SK-N-SH (cell line): ENCODE measurements around the gene NCS1. TPM values are rescaled to one million over a fixed set of nuclear protein-coding genes. Genes with fewer than 3 reads are reported as not detected.
A peak's percentile ranks its signal among the peaks of the same experiment; 100 is the strongest.

Experiments
- CTCF ChIA-PET: fragments of 300-600, 350-600 bp; formaldehyde crosslinking; extraction: SDS; loops from one replicate; lab custom pipeline; 2021; lab: Yijun Ruan, JAX
- POLR2A ChIA-PET: fragments of 350-600 bp; sonication (Branson Sonifier 250); formaldehyde crosslinking; extraction: SDS; loops from one replicate; lab custom pipeline; 2020; ENCODE audit warnings: antibody characterized with exemption, inconsistent platforms; lab: Yijun Ruan, JAX
- DNase-seq: peaks from one replicate; pipeline ENCODE4 v3.0.0; 2012
- H2AFZ ChIP-seq: fragments of 200-600 bp; sonication (generic); 2 replicates; pipeline ENCODE4 v1.8.1; 2016; ENCODE audit warnings: antibody characterized with exemption, mild to moderate bottlenecking, low read depth
- H3F3A ChIP-seq: fragments of 200-600 bp; sonication (generic); replicated peaks from 2 replicates; pipeline ENCODE3; 2016; ENCODE audit warnings: antibody characterized with exemption, mild to moderate bottlenecking; ENCODE audit not compliant: insufficient read depth
- H3K27ac ChIP-seq, 2 experiments: fragments of 200-500 bp in 1 of 2; fragments of 200-600 bp in 1 of 2; sonication (Bioruptor generic) in 1 of 2; sonication (generic), shearing (Covaris generic) in 1 of 2; 2 replicates each; pipeline versions ENCODE4 v1.5.1 to v1.6.1; 2014 to 2016; ENCODE audit warnings: low read depth in 2 of 2, inconsistent platforms in 1 of 2, low read length in 1 of 2, mild to moderate bottlenecking in 1 of 2, mixed read lengths in 1 of 2
- H3K27me3 ChIP-seq: fragments of 200-600 bp; sonication (generic), shearing (Covaris generic); 2 replicates; pipeline ENCODE4 v1.6.1; 2016; ENCODE audit warnings: mixed run types; ENCODE audit not compliant: insufficient read depth
- H3K36me3 ChIP-seq, 2 experiments: fragments of 200-500 bp in 1 of 2; fragments of 200-600 bp in 1 of 2; sonication (Bioruptor generic) in 1 of 2; sonication (generic) in 1 of 2; replicated peaks in 1 of 2; 2 replicates each; pipeline versions ENCODE3 to v1.5.1; 2014 to 2016; ENCODE audit warnings: low read length in 1 of 2, mild to moderate bottlenecking in 1 of 2; ENCODE audit not compliant: insufficient read depth in 2 of 2, control insufficient read depth in 1 of 2
- H3K4me1 ChIP-seq, 2 experiments: fragments of 200-500 bp in 1 of 2; fragments of 200-600 bp in 1 of 2; sonication (Bioruptor generic) in 1 of 2; sonication (generic), shearing (Covaris generic) in 1 of 2; 2 replicates each; pipeline versions ENCODE4 v1.5.1 to v1.6.1; 2014 to 2016; ENCODE audit warnings: low read depth in 1 of 2, low read length in 1 of 2, mixed run types in 1 of 2; ENCODE audit not compliant: insufficient read depth in 2 of 2, control insufficient read depth in 1 of 2
- H3K4me2 ChIP-seq: fragments of 200-600 bp; sonication (generic), shearing (Covaris generic); 2 replicates; pipeline ENCODE4 v1.6.1; 2017; ENCODE audit warnings: mixed run types
- H3K4me3 ChIP-seq, 2 experiments: fragments of 200-500 bp in 1 of 2; fragments of 200-600 bp in 1 of 2; sonication (Bioruptor generic) in 1 of 2; sonication (generic), shearing (Covaris generic) in 1 of 2; 2 replicates each; pipeline versions ENCODE4 v1.5.1 to v1.8.1; 2014 to 2016; ENCODE audit warnings: low read depth in 2 of 2, inconsistent platforms in 1 of 2, low read length in 1 of 2, mild to moderate bottlenecking in 1 of 2, mixed read lengths in 1 of 2, moderate library complexity in 1 of 2
- H3K79me2 ChIP-seq: fragments of 200-600 bp; sonication (generic); 2 replicates; pipeline ENCODE4 v1.8.1; 2017; ENCODE audit warnings: mild to moderate bottlenecking; ENCODE audit not compliant: insufficient read depth
- H3K9ac ChIP-seq: fragments of 200-600 bp; sonication (generic); 2 replicates; pipeline ENCODE4 v1.6.1; 2017; ENCODE audit warnings: mixed run types
- H3K9me2 ChIP-seq: fragments of 200-600 bp; sonication (generic); 2 replicates; pipeline ENCODE4 v1.6.1; 2017; ENCODE audit warnings: mixed run types
- H3K9me3 ChIP-seq: fragments of 200-600 bp; sonication (generic); 2 replicates; pipeline ENCODE4 v1.6.1; 2017; ENCODE audit warnings: mixed run types, mild to moderate bottlenecking, moderate library complexity
- H4K20me1 ChIP-seq: fragments of 200-600 bp; sonication (generic); 2 replicates; pipeline ENCODE4 v1.6.1; 2017; ENCODE audit warnings: mild to moderate bottlenecking, mixed run types; ENCODE audit not compliant: insufficient read depth
- CTCF ChIP-seq: fragments of 200-600 bp; sonication (generic); IDR thresholded peaks from 2 replicates; pipeline ENCODE4 v1.6.1; 2017; ENCODE audit warnings: antibody characterized with exemption, mild to moderate bottlenecking, moderate library complexity
- EZH2phosphoT487 ChIP-seq: fragments of 200-600 bp; sonication (generic); IDR thresholded peaks from 2 replicates; pipeline ENCODE4 v1.6.1; 2017; ENCODE audit warnings: low read depth, mixed run types, mild to moderate bottlenecking, antibody characterized with exemption, moderate library complexity, borderline replicate concordance
- FOSL2 ChIP-seq: IDR thresholded peaks from 2 replicates; pipeline ENCODE4 v1.4.0; 2012; ENCODE audit warnings: low read depth, mild to moderate bottlenecking, moderate library complexity, borderline replicate concordance
- FOXM1 ChIP-seq: IDR thresholded peaks from 2 replicates; pipeline ENCODE4 v1.4.0; 2012; ENCODE audit warnings: low read depth, mild to moderate bottlenecking
- MAX ChIP-seq: IDR thresholded peaks from 2 replicates; pipeline ENCODE4 v1.4.0; 2012; ENCODE audit warnings: low read depth
- NRF1 ChIP-seq: IDR thresholded peaks from 2 replicates; pipeline ENCODE4 v1.6.1; 2012; ENCODE audit warnings: low read depth, mild to moderate bottlenecking, low read length
- PBX3 ChIP-seq: IDR thresholded peaks from 2 replicates; pipeline ENCODE4; 2012
- RAD21 ChIP-seq: IDR thresholded peaks from 2 replicates; pipeline ENCODE4 v1.6.1; 2012; ENCODE audit warnings: mild to moderate bottlenecking, low read length
- REST ChIP-seq: IDR thresholded peaks from 2 replicates; pipeline ENCODE4 v1.6.1; 2012; ENCODE audit warnings: mild to moderate bottlenecking, low read depth, low read length, moderate library complexity
- RFX5 ChIP-seq: IDR thresholded peaks from 2 replicates; pipeline ENCODE4 v1.6.1; 2012; ENCODE audit warnings: mild to moderate bottlenecking, improper control_type of control experiment, low read length
- SIN3A ChIP-seq: IDR thresholded peaks from 2 replicates; pipeline ENCODE4 v1.6.1; 2012; ENCODE audit warnings: low read depth, mild to moderate bottlenecking, low read length, moderate library complexity, borderline replicate concordance
- SMC3 ChIP-seq: IDR thresholded peaks from 2 replicates; pipeline ENCODE4 v1.6.1; 2012; ENCODE audit warnings: low read depth, low read length, improper control_type of control experiment
- TCF12 ChIP-seq: IDR thresholded peaks from 2 replicates; pipeline ENCODE4 v1.4.0; 2012
- ZBTB33 ChIP-seq: IDR thresholded peaks from 2 replicates; pipeline ENCODE4 v1.4.0; 2012; ENCODE audit warnings: low read depth, borderline replicate concordance
- WGBS: methylation state at CpG from one replicate; pipeline ENCODE4 v1.1.6; 2017; ENCODE audit warnings: low lambda C conversion rate; 5-methylcytosine and 5-hydroxymethylcytosine counted together
- polyA plus RNA-seq, 3 experiments: library from polyadenylated mRNA; depleted of rRNA; stranded (reverse); fragments of >200 nt; gene quantifications; 2 replicates each; pipeline ENCODE4 v1.2.3, GENCODE V29; 2012

Gene NCS1
- polyA plus RNA-seq, 1 of the 3 experiments (the other 2 are of a cell fraction) = 40.6 TPM

GRCh38 chr9:130217838-130218237 is 45.6 kb downstream of the NCS1 start:
- Histone ChIP-seq H2AFZ (no peak overlapping the region), H3K36me3 (peaks cover 0 to 7% of the 10 kb centered on the region in 2 experiments), H3K9me2 (no peaks in the 10 kb centered on the region), H3K79me2 (peaks cover 35% of the 10 kb centered on the region; the same call in 1 of the 2 replicates), H3K27ac (no peak overlapping the region), H3K9ac (no peak overlapping the region), H3K9me3 (no peaks in the 10 kb centered on the region), H3K4me3 (no peak overlapping the region), H4K20me1 (peaks cover 32% of the 10 kb centered on the region), H3K27me3 (no peaks in the 10 kb centered on the region), H3K4me1 (peaks cover 4 to 38% of the 10 kb centered on the region in 2 experiments; a peak in 1 of 4 replicates), H3K4me2 (no peak overlapping the region), H3F3A (no peaks in the 10 kb centered on the region)
- 96% methylated on average over 10 of the region's 10 CpGs for WGBS
- TF ChIP-seq ZBTB33 = no peak
- no peak for TF ChIP-seq TCF12
- no peak for TF ChIP-seq CTCF
- TF ChIP-seq MAX = no peak
- ChIA-PET CTCF (interaction anchor here (0.8 to 3.0 kb wide), 5 partner anchors 18 to 110 kb away, joined by 3 to 23 read pairs (median 4); no protein-coding TSS in a partner anchor), POLR2A (no interaction called here)
- no peak for DNase-seq

GRCh38 chr9:130219661-130220096 is 47.5 kb downstream of the NCS1 start:
- Histone ChIP-seq H3K4me3 (no peak overlapping the region), H3F3A (no peaks in the 10 kb centered on the region), H3K79me2 (peaks cover 23% of the 10 kb centered on the region; the same call in 1 of the 2 replicates), H3K9ac (no peak overlapping the region), H3K4me2 (no peak overlapping the region), H3K9me3 (no peaks in the 10 kb centered on the region), H3K9me2 (no peaks in the 10 kb centered on the region), H3K27me3 (no peaks in the 10 kb centered on the region), H3K36me3 (peaks cover 6 to 7% of the 10 kb centered on the region in 2 experiments), H3K4me1 (peaks cover 3 to 29% of the 10 kb centered on the region in 2 experiments; a peak in 1 of 4 replicates), H3K27ac (peak overlapping the region in 1 of 2 experiments; percentile 90; a peak in 2 of 4 replicates), H2AFZ (no peak overlapping the region), H4K20me1 (peaks cover 22% of the 10 kb centered on the region)
- ChIA-PET CTCF (interaction anchor here (0.6 to 3.1 kb wide), 16 partner anchors 8 to 123 kb away, joined by 3 to 23 read pairs (median 4); no protein-coding TSS in a partner anchor), POLR2A (interaction anchor here (0.6 kb wide), 1 partner anchor 1286 kb away, joined by 3 read pairs; no protein-coding TSS in a partner anchor)
- WGBS = 97% methylated on average over 5 of the region's 16 CpGs
- peak; percentile 77 for DNase-seq
- TF ChIP-seq FOXM1 = no peak
- no peak; the same call in 1 of the 2 replicates for TF ChIP-seq SMC3
- peak; percentile 32; the same call in 1 of the 2 replicates for TF ChIP-seq RAD21
- no peak for TF ChIP-seq PBX3
- TF ChIP-seq NRF1 = no peak
- no peak for TF ChIP-seq REST
- TF ChIP-seq FOSL2 = no peak
- no peak for TF ChIP-seq EZH2phosphoT487
- no peak for TF ChIP-seq RFX5
- TF ChIP-seq CTCF = no peak
- TF ChIP-seq SIN3A = no peak
